ENCODE measurements around the gene TBX2. TPM values are rescaled to one million over a fixed set of nuclear protein-coding genes. Genes with fewer than 3 reads are reported as not detected.

TBX2 gene
- total and polyA plus RNA-seq, 2 of the 4 experiments (the other 2 are of a cell fraction), result 20.1 to 64.1 TPM

- no peak overlapping the region for H3K9ac ChIP-seq (ENCODE audit: low read depth, low read length)
- H2BK5ac ChIP-seq (ENCODE audit: low read depth, low read length, poor library complexity, severe bottlenecking), result no peak overlapping the region
- in situ Hi-C loops (cut with MboI; ENCODE audit: low sequenced_read_pairs) (no loop called here), intact Hi-C loops (cut with micrococcal nuclease) (no loop called here), dilution Hi-C loops (cut with HindIII; ENCODE audit: low sequenced_read_pairs, unreplicated experiment) (no loop called here)
- 0 out of 2 replicates have a peak, but pooled peaks cover 2% of the 10 kb centered on the region for H3K4me1 ChIP-seq (ENCODE audit: control insufficient read depth, insufficient read depth, low read length)
- no peak overlapping the region for H2AFZ ChIP-seq (replicated peaks; ENCODE audit: low read length, poor library complexity)
- no peaks in the 10 kb centered on the region for H3K79me1 ChIP-seq (ENCODE audit: low read depth in 1 of 2, low read length in 2 of 2)
- H2AK5ac ChIP-seq (ENCODE audit: low read depth, low read length), result no peak overlapping the region
- H4K91ac ChIP-seq (ENCODE audit: insufficient read depth, low read depth, low read length), result no peak overlapping the region
- H2BK120ac ChIP-seq (ENCODE audit: low read depth, low read length), result no peak overlapping the region
- H3K9me3 ChIP-seq (ENCODE audit: control insufficient read depth, insufficient read depth, low read length), result no peaks in the 10 kb centered on the region
- H4K5ac ChIP-seq (ENCODE audit: low read depth, low read length), result no peak overlapping the region
- no peak overlapping the region for H4K8ac ChIP-seq (ENCODE audit: low read depth in 2 of 2, low read length in 2 of 2)
- H3K4me3 ChIP-seq (ENCODE audit: insufficient read depth, low read depth, low read length), result no peak overlapping the region
- no peak overlapping the region for H3K14ac ChIP-seq (replicated peaks; ENCODE audit: low read depth, low read length)
- no peaks in the 10 kb centered on the region for H3K36me3 ChIP-seq (ENCODE audit: control insufficient read depth, insufficient read depth, low read length)
- H3K56ac ChIP-seq (ENCODE audit: extremely low read depth, insufficient read depth, low read length), result no peak overlapping the region
- H3K23ac ChIP-seq (ENCODE audit: low read depth, low read length), result no peak overlapping the region
- H3K4ac ChIP-seq (ENCODE audit: low read depth, low read length), result no peak overlapping the region
- ChIA-PET CTCF (no interaction called here), POLR2A (ENCODE audit: unreplicated experiment) (no interaction called here)
- 0 out of 2 replicates have a peak, but pooled peaks cover 4% of the 10 kb centered on the region for H3K9me1 ChIP-seq (ENCODE audit: insufficient read depth, low read length)
- TF ChIP-seq RAD21 (IDR thresholded peaks at IDR 0.05; ENCODE audit: low read length), result no peak
- no peak for TF ChIP-seq BHLHE40 (IDR thresholded peaks at IDR 0.05; ENCODE audit: low read depth, low read length)
- TF ChIP-seq USF2 (IDR thresholded peaks at IDR 0.05; ENCODE audit: low read depth, low read length), result no peak
- H2AK9ac ChIP-seq (replicated peaks; ENCODE audit: low read depth, low read length, poor library complexity), result no peak overlapping the region
- ATAC-seq (ENCODE audit: low read depth) (no peak), DNase-seq (no peak)
- WGBS, 2 experiments (ENCODE audit: extremely low coverage in 2 of 2, insufficient read length in 1 of 2), result 80% methylated on average over 1 of the region's 9 CpGs; no CpG with 5 or more reads in 1 of the 2 experiments
- no peaks in the 10 kb centered on the region for H3K27me3 ChIP-seq (ENCODE audit: control insufficient read depth, insufficient read depth, low read length)
- no peaks in the 10 kb centered on the region for H4K20me1 ChIP-seq (ENCODE audit: insufficient read depth, low read length)
- no TSS peak for BruUV-seq (replicated peaks)
- no peak overlapping the region for H3K4me2 ChIP-seq (ENCODE audit: low read depth, low read length)
- no peak overlapping the region for H2BK15ac ChIP-seq (ENCODE audit: low read depth, low read length)
- no peak overlapping the region for H3K18ac ChIP-seq (ENCODE audit: low read depth, low read length)
- no peak overlapping the region for H2BK20ac ChIP-seq (ENCODE audit: low read depth, low read length)
- no peak overlapping the region for H3K27ac ChIP-seq (ENCODE audit: insufficient read depth, low read length)
Measured at GRCh38 chr17:61372436-61372835, 27.2 kb upstream of the TBX2 start.
